T-helper 1 cell (primary cell): ENCODE measurements around the gene ZNF768.
A peak's percentile ranks its signal among the peaks of the same experiment; 100 is the strongest.

Experiments used
- DNase-seq, 5 donors: peaks; one replicate each; pipeline ENCODE4 v3.0.0-alpha.2; 2012 to 2020
- total RNA-seq, 4 donors: gene quantifications; one replicate each; lab custom pipeline; 2026; lab: John Stamatoyannopoulos, UW

The ZNF768 gene
- total RNA-seq: 3.7 to 6.6 (median 4.9) reads per million in 4 donors

DNA sequence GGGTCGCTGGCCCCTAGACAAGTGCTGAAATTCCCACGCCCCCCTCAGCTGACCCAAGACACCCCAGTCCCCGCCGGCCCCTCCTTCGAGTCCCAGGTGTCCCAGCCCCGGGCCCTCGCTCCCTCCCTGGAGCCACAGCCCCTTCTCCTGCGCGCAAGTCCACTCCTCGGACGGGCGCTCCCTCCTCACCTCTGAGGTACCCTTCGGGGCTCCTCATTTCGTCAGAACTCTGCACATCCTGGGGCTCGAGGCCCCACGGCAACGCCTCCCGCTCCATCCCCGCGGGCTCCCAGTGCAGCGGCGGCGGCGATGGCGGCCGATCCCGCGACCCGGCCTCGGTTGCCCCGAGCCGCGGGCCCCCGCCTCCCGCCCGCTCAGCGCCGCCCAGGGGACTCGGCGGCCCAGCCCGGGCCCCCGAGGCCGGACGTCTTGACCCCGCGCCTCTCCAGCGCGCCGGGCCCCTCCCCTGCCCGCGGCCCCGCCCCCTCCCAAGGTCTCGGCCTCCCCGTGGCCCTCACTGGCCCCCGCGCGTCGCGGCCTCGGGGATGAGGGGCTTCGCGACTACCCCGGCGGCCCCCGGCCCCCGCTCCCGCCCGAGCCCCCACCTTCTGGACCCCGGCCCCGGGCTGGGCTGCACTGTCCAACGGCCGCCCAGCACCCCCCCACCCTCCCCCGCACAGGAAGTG lies at the start of gene ZNF768:
Gene ZNF768, minus strand, starts transcription at position 430 of the 686 bp plus-strand sequence. Its CDS starts 153 bp downstream, at position 277.
- DNase-seq: peak in 2 of 5 donors; percentile 22 to 43

DNA sequence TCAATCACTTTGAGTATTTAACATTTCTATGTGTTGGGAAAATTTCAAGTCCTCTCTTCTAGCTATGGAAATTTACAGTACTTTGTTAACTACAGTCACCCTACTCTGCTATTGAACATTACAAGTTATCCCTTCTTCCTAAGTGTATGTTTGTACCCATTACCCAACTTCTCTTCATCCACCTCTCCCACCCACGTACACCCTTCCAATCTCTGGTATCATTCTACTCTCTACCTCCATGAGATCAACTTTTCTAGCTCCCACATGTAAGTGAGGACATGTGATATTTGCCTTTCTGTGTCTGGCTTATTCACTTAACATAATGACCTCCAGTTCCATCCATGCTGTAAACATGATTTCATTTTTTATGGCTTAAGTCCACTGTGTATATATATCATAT lies 48.3 kb upstream of the ZNF768 start:
- DNase-seq: no peak

DNA sequence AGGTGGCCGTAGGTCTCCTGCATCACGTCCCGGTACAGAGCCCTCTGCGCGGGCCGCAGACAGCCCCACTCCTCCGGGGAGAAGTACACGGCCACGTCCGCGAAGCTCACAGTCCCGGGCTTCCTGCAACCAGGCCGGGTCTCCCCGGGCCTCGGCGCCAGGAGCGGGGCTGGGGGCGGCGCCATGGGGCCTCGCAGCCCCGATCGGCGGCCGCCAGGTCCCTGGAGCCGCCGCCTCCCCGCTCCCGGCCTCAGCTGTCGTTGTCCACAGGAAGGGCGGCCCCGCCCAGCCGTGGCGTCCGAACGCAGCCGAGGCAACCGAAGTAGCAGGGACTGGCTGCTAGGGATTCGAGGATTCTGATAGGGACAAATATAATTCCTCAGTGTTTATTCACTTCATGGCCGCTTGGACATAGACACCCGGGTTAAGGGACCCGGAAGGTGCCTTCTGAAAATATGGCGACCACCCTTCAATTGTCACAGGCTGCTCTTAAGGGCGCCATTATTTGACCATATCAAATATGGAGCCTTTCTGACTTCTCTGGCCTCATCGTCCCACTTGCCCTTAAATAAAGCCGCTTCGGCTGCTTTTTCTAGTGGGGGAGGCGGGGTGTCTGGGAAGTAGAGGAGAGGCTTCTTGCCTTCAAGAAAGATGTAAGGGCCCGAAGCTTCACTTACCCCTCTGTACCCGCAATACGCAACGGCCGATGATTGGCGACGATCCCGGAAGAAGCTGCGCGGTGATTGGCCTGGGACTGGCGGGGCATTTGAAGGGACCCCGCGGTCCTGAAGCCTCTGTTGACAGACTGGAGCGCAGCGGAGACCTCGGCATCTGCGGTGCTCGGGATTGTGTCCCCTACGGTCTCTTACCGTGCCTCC lies 45.3 kb upstream of the ZNF768 start, which contains the start of gene ZNF688:
Gene ZNF688, minus strand, starts transcription at position 270 of the 878 bp plus-strand sequence. Its CDS starts 85 bp downstream, at position 185.
- DNase-seq: peak; percentile 89 to 97 (median 96)

DNA sequence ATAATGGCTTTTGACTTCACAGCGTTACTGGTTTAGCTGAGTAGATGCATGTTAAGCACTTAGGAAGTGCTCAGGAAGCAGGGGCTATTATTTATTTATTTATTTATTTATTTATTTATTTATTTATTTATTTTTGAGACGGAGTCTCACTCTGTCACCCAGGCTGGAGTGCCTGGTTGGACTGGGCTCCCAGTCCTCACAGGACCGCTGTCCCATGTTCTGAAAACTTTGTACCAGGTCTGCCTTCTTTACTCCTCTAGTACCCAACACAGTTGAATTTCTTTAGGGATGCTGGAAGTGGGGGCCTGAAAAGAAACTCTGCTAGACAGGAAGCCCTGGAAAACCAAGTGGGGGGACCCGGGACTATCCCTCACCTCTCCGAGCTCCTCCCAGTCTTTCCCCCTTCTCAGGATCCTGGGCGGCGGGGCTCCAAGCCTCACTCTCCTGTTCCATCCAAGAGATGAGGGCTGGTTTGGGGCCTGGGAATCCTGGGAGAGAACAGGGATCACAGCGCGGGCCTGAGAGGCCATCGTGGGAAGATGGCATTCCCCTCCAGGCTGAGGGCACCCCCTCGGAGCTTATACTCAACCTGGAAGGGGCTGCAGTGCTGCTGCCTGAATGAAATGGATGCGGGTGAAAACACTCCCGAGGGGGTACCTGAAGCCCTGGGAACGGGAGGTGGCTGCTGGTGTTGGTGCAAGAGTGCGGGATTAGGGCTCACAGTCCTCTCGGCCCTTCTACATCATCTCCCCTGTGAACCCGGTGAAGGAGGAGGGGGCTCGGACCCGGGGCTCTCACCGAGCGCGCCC lies 44.5 kb upstream of the ZNF768 start:
- no peak for DNase-seq

DNA sequence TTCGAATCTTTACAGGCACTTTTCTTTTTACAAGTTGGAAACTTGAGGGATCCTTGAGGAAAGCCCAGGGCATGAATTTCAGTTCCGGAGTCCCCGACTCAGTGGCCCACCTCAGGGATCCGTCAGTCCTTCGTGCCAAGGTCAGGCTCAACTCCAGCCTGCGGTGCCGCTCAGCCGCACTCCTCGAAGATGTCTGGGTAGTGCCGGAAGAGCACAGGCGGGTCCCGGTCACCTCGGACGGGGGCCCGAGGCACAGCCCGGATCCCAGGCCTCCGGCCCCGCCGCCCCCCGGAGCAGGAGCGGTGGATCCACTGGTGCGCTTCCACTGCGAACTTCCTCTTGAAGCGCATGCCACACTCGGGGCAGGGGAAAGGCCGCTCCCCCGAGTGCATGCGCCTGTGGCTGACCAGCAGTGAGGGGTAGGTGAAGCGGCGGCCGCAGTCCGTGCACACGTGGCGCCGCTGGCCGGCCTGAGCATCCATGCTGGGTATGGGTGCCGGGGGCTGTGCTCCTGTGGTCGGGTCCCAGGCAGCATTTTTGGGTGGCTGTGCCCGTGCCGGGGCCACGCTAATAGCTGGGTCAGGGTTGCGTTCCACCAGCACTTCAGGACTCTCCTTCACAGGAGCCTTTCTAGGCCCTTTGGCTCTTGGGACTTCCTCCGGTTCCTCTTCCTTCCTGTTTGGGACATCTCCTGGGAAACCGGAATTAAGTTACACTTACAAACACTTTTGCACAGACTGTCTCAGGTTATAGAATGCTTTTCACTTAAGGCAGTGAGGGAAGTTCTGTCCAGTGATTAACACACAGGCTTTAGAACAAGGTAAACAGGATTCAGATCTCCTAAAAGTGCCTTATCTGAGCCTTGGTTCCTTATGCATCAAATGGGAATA lies 43.6 kb upstream of the ZNF768 start:
- no peak for DNase-seq

DNA sequence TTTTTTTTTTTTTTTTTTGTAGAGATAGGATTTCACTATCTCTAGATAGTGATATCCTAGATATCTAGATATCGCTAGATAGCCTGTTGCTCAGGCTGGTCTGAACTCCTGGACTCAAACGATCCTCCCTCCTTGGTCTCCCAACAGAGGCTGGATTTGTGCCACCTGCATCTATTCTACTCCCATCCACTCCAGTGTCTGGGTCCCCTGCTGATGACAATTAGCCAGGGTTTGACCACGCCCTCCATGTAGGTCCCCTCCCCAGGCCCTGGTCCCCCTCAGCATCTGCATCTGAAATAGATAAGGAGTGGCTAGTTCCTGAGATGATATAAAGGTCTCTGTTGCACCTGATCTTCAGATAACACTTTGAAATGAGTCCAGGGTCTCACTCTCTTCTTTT lies 42.9 kb upstream of the ZNF768 start:
- DNase-seq: no peak

DNA sequence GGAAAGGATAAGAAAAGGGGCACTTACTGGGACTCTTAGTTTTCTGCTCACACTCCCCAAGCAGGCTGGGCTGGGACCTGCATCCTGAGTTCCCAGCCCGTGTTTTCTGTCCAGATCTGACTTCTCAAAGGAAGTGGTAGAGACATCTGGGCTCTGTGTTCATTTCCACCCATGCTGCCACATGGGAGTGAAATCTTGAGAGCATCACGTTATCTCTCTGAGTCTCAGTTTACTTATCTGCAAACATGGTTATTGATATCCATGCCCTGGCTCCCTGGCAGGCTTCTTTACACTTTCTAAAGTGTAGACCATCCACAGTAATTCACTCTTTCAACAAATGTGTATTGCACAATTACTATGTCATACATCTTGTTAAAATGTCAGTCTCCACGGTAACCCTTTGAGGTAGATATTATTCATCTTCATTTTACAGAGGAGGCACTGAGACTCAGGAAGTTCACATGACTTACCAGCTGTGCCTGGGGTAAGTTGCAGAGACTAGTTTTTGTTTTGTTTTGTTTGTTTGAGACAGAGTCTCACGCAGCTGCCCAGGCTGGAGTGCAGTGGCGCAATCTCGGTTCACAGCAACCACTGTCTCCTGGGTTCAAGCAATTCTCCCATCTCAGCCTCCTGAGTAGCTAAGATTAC lies 41.7 kb upstream of the ZNF768 start:
- peak in 1 of 5 donors; percentile 86 for DNase-seq

DNA sequence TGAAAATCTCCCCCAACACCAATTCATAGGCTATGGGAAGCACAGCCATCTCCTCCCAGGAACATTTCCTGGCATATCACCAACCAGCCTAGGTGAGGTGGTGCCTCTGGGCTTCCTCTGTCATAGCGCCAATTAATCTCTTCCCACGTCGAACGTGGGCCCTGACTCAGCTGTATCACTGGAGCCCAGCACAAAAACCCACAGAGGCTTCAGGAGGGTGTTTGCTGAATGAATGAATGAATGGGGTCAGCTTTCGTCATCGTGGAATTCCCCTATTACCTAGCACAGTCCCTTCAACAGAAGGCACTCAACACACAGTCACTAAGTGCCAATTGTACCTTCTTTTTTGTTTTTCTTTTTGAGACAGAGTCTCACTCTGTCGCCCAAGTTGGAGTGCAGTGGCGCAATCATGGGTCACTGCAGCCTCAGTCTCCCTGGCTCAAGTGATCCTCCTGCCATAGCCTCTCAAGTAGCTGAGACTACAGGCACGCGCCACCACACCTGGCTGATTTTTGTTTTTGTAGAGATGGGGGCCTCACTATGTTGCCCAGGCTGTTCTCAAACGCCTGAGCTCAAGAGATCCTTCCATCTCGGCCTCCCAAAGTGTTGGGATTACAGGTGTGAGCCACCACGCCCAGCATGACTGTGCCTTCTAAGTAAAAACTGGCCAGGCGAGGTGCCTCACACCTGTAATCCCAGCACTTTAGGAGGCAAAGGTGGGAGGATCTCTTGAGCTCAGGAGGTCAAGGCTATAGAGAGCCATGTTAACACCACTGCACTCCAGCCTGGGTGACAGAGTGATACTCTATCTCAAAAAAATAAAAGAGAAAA lies 41.0 kb upstream of the ZNF768 start:
- DNase-seq: peak in 3 of 5 donors; percentile 42 to 77 (median 48)

DNA sequence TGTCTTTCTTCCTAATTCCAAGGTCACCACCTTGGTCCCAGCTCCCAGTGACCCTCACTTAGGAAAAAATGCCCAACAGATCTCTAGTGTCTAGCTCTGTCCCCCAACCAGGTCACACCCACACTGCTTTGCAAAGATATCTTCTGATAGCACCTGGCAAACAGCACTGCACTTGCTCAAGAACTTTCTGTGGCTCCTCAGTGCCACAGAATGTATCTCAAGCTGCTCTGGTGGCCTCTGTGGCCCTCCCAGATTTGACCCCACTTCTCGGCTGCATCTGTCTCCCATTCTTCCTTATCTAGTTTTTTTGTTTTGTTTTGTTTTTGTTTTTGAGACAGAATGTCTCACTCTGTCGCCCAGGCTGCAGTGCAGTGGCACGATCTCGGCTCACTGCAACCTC lies 40.2 kb upstream of the ZNF768 start:
- DNase-seq: no peak

DNA sequence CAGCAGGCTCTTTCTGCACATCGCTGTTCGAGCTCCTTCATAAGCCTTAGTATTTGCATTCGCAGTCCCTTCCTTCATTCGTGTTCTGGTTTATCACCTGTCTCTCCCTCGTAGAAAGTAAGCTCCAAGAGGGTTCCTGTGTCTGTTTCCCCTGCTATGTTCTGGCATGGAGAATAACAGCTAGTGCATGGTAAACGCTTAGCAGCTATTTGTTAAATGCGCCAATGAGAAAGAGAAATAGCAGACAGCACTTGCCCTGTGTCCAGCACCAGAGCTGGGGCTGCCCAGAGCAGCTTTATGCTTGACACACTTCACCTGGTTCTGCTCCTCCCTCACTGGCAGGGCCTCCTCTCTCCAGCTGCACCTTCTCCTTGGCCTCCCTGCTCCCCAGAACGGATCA lies 39.6 kb upstream of the ZNF768 start:
- no peak for DNase-seq

DNA sequence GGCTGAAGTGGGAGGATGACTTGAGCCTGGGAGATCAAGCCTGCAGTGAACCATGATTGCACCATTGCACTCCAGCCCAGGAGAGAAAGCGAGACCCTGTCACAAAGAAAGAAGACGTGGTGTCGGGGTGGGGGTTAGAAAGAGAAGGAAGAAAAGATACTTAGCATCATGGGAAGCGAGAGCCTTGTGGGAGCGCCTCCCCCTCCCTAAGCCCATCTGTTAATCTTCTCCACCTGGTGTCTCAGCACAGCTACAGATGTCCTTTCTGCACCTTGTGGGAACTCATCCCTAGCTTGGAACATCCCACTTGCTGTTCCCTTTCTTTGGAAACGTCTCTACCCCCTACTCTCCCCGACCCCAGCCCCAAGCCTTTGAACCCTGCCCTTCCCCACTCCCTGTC lies 39.2 kb upstream of the ZNF768 start:
- no peak for DNase-seq

DNA sequence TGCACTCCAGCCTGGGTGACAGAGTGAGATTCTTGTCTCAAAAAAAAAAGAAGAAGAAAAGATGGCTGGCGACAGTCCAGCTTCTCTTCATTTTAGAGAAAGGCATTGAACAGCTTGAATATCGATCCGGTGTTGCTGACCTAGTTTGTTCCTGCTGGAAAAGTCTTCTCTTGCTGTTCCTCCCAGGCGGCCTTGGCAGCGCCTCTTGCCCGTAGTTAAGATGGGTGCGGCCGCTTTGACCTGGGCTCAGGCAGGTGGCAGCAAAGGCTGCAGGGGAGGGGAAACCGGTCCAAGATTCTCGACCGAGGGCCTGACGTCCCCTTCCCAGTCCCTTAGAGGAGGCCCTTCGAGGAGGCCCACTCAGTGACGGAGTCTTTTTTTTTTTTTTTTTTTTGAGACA lies 35.7 kb upstream of the ZNF768 start:
- no peak for DNase-seq

DNA sequence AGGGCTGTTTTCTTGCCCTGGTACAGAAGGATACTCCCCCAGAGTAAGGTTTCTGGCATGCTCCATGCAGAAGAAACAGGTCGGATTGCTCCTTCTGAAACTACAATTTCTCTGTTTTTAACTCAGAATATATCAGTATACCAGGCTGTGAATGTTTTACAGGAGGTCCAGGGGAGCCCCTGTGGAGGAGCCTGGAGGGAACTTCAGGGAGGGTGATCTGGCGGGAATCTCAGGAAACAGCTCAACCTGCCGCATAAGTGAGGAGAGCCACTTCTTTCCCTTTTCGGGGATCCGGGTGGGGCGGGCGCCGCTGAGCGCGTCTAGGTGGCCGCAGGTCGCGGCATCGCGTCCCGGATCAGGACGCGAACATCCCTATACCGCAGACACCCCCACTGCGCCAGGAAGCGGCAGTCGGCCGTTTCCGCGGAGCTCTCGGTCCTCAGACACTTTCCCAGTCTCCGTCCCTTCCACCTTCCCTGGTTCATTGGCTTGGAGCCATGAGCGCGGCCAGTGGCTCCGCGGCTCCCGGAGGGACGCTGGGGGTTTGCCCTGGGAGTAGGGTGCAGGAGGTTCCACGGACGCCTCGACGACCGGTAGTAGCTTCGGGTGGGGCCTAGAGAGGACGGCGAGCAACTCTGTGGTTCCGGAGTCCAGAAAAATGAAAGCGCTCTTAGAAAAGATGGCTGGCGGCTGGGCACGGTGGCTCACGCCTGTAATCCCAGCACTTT lies 34.9 kb upstream of the ZNF768 start:
- DNase-seq: peak in 1 of 5 donors; percentile 35

DNA sequence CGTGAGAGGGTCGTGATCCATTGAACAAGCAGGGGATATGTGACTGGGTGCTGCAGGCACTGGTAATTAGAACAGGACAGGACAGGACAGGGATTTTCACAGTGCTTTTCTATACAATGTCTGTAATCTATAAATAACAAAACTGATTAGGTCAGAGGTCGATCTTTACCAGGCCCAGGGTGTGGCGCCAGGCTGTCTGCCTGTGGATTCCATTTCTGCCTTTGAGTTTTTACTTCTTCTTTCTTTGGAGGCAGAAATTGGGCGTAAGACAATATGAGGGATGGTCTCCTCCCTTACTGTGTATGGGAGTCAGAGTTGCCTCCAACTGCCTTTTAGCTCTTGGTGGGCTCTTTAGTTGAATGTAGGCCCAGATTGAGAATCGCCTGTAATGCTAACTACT lies 33.3 kb upstream of the ZNF768 start:
- no peak for DNase-seq

DNA sequence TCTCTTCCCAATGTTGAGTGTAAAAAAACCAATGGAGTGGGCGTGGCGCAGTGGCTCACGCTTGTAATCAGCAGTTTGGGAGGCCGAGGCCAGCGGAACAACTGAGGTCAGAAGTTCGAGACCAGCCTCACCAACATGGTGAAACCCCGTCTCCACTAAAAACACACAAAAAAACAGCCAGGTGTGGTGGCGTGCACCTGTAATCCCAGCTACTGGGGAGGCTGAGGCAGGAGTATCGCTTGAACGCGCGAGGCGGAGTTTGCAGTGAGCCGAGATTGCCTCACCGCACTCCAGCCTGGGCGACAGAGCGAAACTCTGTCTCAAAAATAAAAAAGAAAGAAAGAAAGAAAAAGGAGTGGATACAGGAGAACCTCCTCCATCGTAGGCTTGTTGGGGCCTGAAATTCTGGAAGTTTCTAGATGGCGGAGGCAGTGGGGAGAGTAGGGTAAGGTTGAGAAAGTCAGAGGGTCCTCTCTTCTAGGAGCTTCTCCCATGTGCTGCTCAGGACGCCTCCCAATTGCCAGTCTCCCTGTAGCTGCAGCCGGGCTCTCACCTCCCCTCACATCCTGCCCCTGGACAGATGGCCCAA lies 32.5 kb upstream of the ZNF768 start:
- DNase-seq: no peak

DNA sequence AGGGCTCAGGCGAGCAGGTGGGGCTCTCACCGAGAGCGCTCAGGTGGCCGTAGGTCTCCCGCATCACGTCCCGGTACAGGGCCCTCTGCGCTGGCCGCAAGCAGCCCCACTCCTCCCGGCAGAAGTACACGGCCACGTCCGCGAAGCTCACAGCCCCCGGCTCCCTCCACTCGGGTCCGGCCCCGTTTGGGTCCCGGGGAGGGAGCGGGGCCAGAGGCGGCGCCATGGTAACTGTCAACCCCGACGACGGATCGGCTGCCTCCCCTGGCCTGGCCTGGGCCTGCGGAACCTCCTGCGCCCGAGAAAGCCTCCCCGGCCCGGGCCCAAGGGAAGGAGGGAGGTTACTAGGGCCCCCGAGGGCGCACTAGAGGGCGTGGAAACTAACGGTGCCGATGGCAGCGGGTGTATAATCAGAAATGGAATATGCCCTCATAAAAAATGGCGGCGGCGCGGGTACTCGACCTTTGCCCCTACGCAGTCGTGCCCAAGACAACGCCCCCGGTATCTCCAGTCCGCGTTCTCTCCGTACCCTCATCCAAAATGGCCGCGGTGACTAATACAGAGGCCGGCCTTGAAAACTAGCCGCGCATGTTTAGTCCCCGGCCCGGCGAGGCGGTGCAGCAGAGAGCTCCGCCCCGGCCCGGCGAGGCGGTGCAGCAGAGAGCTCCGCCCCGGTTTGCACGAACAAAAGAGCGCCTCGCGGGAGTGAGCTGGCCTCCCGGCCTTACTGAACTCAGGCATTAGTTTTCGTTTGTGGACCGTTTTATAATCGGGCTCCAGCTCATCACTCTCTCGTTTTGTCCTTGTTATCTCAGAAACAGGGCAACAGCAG lies 31.8 kb upstream of the ZNF768 start, which contains the start of gene ZNF764:
Gene ZNF764, minus strand, starts transcription at position 418 of the 832 bp plus-strand sequence. Its CDS starts 192 bp downstream, at position 226.
- peak; percentile 92 to 98 (median 95) for DNase-seq

DNA sequence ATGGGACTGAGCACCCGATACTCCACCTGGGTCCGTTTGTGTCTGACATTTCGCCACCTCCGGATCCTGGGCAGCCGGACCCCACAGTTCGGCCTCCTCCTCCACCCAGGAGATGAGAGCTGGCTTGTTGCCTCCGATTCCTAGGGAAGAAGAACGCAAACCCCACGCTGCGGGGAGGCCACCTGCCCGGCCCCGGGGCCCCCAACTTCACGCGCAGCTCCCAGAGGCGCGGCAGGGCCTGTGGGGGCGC lies 31.3 kb upstream of the ZNF768 start:
- no peak for DNase-seq

DNA sequence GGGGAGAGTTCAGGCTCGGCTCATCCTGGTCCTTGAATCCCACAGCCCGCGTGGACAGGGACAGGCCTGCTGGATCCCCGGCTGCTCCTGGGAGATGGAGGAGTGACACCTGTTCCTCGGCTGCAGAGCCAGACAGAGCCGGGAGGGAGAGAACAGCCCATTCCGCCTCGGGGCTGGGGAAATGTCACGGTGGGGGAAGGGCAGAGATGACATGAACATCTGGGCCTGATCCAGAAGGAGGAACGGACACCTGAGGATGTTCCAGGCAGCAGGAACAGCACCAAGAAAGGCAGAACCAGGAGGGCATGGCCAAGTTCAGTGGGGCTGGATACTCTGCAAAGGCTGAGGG lies 29.7 kb upstream of the ZNF768 start:
- no peak for DNase-seq
